Right lung (tissue), 10 donors: ENCODE measurements around the gene CYP2B6. TPM values are rescaled to one million over a fixed set of nuclear protein-coding genes. Genes with fewer than 3 reads are reported as not detected.
A peak's percentile ranks its signal among the peaks of the same experiment; 100 is the strongest.
"Not testable (repeated sequence)": the region's sequence is repeated elsewhere in the genome, so short reads cannot be mapped to it uniquely, and the experiment has no call there.

Experiments used
- DNase-seq, 2 donors: peaks; one replicate each; pipeline ENCODE4 v3.0.0-alpha.2; 2013
- long read RNA-seq, 8 donors: transcript quantifications; one replicate each; lab custom pipeline, GENCODE V29; 2026
- polyA plus RNA-seq, 5 donors: library from polyadenylated mRNA; unstranded; fragments of 120-200 nt; gene quantifications; one replicate each; pipeline versions ENCODE4 v1.2.1 to v1.2.3, GENCODE V29; 2013; ENCODE audit warnings: inconsistent platforms in 1 of 5, low replicate concordance in 1 of 5; ENCODE audit not compliant: insufficient read length in 5 of 5, insufficient read depth in 1 of 5

The CYP2B6 gene
- polyA plus RNA-seq, result under 1 TPM in 4 of 5 donors, not detected in 1; 0.08 to 0.28 (median 0.19) TPM
- long read RNA-seq, donor 1, result 0 reads
- long read RNA-seq, donor 2, result 0 reads
- long read RNA-seq, donor 3, result 0 reads
- long read RNA-seq, donor 4, result 0 reads
- long read RNA-seq, donor 5, result 0 reads
- long read RNA-seq, donor 6, result 0 reads
- long read RNA-seq, donor 7, result 0 reads
- long read RNA-seq, donor 8, result 0 reads

GRCh38 chr19:40990972-40991381 lies at the start of gene CYP2B6:
CYP2B6 (plus strand) TSS chr19:40991282; CDS start chr19:40991306, 24 bp downstream.
- no peak for DNase-seq

- no peak for DNase-seq
Measured at GRCh38 chr19:40941481-40942219, 49.4 kb upstream of the CYP2B6 start.

- DNase-seq, result no peak
Measured at GRCh38 chr19:40945645-40946044, 45.4 kb upstream of the CYP2B6 start.

GRCh38 chr19:40947114-40947513 lies 44.0 kb upstream of the CYP2B6 start:
- DNase-seq, result no peak

GRCh38 chr19:40947573-40947972 lies 43.5 kb upstream of the CYP2B6 start:
- no peak for DNase-seq

- no peak for DNase-seq
Measured at GRCh38 chr19:40948580-40949299, 42.3 kb upstream of the CYP2B6 start.

- no peak for DNase-seq
Measured at GRCh38 chr19:40954573-40954972, 36.5 kb upstream of the CYP2B6 start.

- DNase-seq, result no peak
Measured at GRCh38 chr19:40959338-40959737, 31.7 kb upstream of the CYP2B6 start.

- no peak for DNase-seq
Measured at GRCh38 chr19:40960062-40960685, 30.9 kb upstream of the CYP2B6 start.

- DNase-seq, result peak in 1 of 2 donors; percentile 5
Measured at GRCh38 chr19:40960780-40961179, 30.3 kb upstream of the CYP2B6 start.

GRCh38 chr19:40962460-40962961 lies 28.6 kb upstream of the CYP2B6 start:
- DNase-seq, result no peak

GRCh38 chr19:40964361-40964760 lies 26.7 kb upstream of the CYP2B6 start:
- DNase-seq, result not testable (repeated sequence)

GRCh38 chr19:40965351-40965750 lies 25.7 kb upstream of the CYP2B6 start:
- not testable (repeated sequence) for DNase-seq

- DNase-seq, result not testable (repeated sequence)
Measured at GRCh38 chr19:40966591-40966990, 24.5 kb upstream of the CYP2B6 start.

- DNase-seq, result not testable (repeated sequence)
Measured at GRCh38 chr19:40968065-40968464, 23.0 kb upstream of the CYP2B6 start.

GRCh38 chr19:40969721-40970120 lies 21.4 kb upstream of the CYP2B6 start:
- DNase-seq, result not testable (repeated sequence)

- not testable (repeated sequence) for DNase-seq
Measured at GRCh38 chr19:40970396-40971345, 20.4 kb upstream of the CYP2B6 start.

GRCh38 chr19:40974633-40975037 lies 16.4 kb upstream of the CYP2B6 start:
- DNase-seq, result peak; percentile 47 to 50

GRCh38 chr19:40976134-40976533 lies 14.9 kb upstream of the CYP2B6 start:
- DNase-seq, result no peak

- no peak for DNase-seq
Measured at GRCh38 chr19:40976724-40977123, 14.4 kb upstream of the CYP2B6 start.

GRCh38 chr19:40979759-40980158 lies 11.3 kb upstream of the CYP2B6 start:
- DNase-seq, result not testable (repeated sequence)
